CD4-positive, alpha-beta T cell treated with Interleukin-2 at 100 ng/mL for 4 hours (primary cell): ENCODE measurements around the gene NAALAD2.

Experiments used
- DNase-seq: peaks from one replicate; pipeline ENCODE4 v3.0.0-alpha.2; 2020; ENCODE audit warnings: low spot score

The NAALAD2 gene

DNA sequence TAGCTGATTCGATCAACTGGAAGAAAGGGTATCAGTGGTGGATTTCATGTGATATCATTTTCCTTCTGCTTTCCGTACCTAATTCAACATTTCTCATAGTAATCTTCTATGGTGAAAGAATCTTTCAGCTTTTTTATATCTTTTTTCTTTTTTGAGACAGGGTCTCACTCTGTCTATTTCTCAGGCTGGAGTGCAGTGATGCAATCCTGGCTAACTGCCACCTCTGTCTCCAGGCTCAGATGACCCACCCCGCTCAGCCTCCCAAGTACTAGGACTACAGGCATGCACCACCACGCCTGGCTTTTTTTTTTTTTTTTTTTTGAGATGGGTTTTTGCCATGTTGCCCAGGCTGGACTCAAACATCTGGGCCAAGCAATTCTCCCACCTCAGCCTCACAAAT lies 107.0 kb downstream of the NAALAD2 start:
- no peak for DNase-seq
